MM.1S (cell line): Measurements from ENCODE around the gene KIF21B.
A peak's percentile ranks its signal among the peaks of the same experiment; 100 is the strongest.

Experiments
- DNase-seq: peaks from one replicate; pipeline ENCODE4 v3.0.0-alpha.2; 2015
- H2AFZ ChIP-seq: fragments of 300-600 bp; sonication (generic); 2 replicates; pipeline ENCODE4 v1.6.0; 2016; ENCODE audit warnings: antibody characterized with exemption, low read length
- H3F3A ChIP-seq: fragments of 300-600 bp; sonication (generic); 2 replicates; pipeline ENCODE4 v1.6.1; 2016; ENCODE audit warnings: mild to moderate bottlenecking, antibody characterized with exemption, low read length, moderate library complexity, mixed read lengths; ENCODE audit not compliant: insufficient read depth
- H3K27ac ChIP-seq: fragments of 300-600 bp; sonication (generic); 2 replicates; pipeline ENCODE4 v1.5.1; 2016; ENCODE audit warnings: mild to moderate bottlenecking, low read length
- H3K27me3 ChIP-seq: fragments of 300-600 bp; sonication (generic); replicated peaks from 2 replicates; pipeline ENCODE4 v1.6.0; 2016; ENCODE audit warnings: low read length; ENCODE audit not compliant: insufficient read depth
- H3K36me3 ChIP-seq: fragments of 300-600 bp; sonication (generic); replicated peaks from 2 replicates; pipeline ENCODE4 v1.6.1; 2016; ENCODE audit warnings: mild to moderate bottlenecking, low read length, mixed read lengths; ENCODE audit not compliant: insufficient read depth
- H3K4me1 ChIP-seq: fragments of 300-600 bp; sonication (generic); 2 replicates; pipeline ENCODE4 v1.6.1; 2016; ENCODE audit warnings: low read length, mixed read lengths
- H3K4me2 ChIP-seq: fragments of 300-600 bp; sonication (generic); 2 replicates; pipeline ENCODE4 v1.6.0; 2016; ENCODE audit warnings: low read depth, low read length
- H3K4me3 ChIP-seq: fragments of 300-600 bp; sonication (generic); 2 replicates; pipeline ENCODE4 v1.5.1; 2016; ENCODE audit warnings: low read length, mixed read lengths
- H3K79me2 ChIP-seq: fragments of 300-600 bp; sonication (generic); 2 replicates; pipeline ENCODE4 v1.6.1; 2016; ENCODE audit warnings: mixed run types, low read length, mixed read lengths
- H3K9ac ChIP-seq: fragments of 300-600 bp; sonication (generic); 2 replicates; pipeline ENCODE4 v1.6.1; 2016; ENCODE audit warnings: low read length, mixed read lengths
- H3K9me2 ChIP-seq: fragments of 300-600 bp; sonication (generic); replicated peaks from 2 replicates; pipeline ENCODE4 v1.6.1; 2016; ENCODE audit warnings: mild to moderate bottlenecking, low read length, mixed read lengths; ENCODE audit not compliant: insufficient read depth
- H3K9me3 ChIP-seq: fragments of 300-600 bp; sonication (generic); replicated peaks from 2 replicates; pipeline ENCODE4 v1.6.1; 2016; ENCODE audit warnings: mild to moderate bottlenecking, low read length, mixed read lengths; ENCODE audit not compliant: insufficient read depth
- H4K20me1 ChIP-seq: fragments of 300-600 bp; sonication (generic); 2 replicates; pipeline ENCODE4 v1.6.1; 2016; ENCODE audit warnings: mild to moderate bottlenecking, low read length, moderate library complexity, mixed read lengths; ENCODE audit not compliant: insufficient read depth
- EZH2 ChIP-seq: fragments of 300-600 bp; sonication (generic); optimal IDR thresholded peaks from 2 replicates; pipeline ENCODE3; 2017; ENCODE audit warnings: low read depth, mild to moderate bottlenecking, antibody characterized with exemption, low read length, mixed read lengths
- EZH2phosphoT487 ChIP-seq: fragments of 300-600 bp; sonication (generic); IDR thresholded peaks from 2 replicates; pipeline ENCODE4 v1.6.1; 2018; ENCODE audit warnings: antibody characterized with exemption, low read length
- TF ChIP-seq, protein P1 (sequence below): fragments of 300-600 bp; sonication (generic); IDR thresholded peaks from 2 replicates; pipeline ENCODE4 v1.5.1; 2016; ENCODE audit warnings: antibody characterized with exemption, low read length, mixed read lengths

Gene KIF21B

DNA sequence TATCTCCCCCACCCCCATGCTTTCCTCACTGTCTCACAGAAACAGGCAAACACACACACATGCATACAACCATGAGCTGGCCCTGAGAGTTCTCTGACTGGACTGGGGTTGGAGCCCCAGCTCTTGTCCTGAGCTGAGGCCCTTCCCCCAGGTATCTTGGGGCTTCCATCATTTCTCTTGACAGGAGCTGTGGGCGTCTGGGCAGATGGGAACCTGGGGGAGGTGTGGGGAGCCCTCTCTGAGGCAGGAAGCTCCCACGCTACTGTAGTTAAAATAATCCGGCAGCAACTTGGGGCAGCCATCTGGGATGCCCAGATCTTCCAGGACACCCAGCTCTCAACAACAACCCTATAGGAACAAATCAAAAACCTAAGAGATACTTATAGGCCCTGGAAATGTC, 2.7 kb upstream of the KIF21B start:
- DNase-seq: no peak
- Histone ChIP-seq H3K27me3 (no peaks in the 10 kb centered on the region), H3K27ac (peak overlapping the region; percentile 2; the same call in 1 of the 2 replicates)

DNA sequence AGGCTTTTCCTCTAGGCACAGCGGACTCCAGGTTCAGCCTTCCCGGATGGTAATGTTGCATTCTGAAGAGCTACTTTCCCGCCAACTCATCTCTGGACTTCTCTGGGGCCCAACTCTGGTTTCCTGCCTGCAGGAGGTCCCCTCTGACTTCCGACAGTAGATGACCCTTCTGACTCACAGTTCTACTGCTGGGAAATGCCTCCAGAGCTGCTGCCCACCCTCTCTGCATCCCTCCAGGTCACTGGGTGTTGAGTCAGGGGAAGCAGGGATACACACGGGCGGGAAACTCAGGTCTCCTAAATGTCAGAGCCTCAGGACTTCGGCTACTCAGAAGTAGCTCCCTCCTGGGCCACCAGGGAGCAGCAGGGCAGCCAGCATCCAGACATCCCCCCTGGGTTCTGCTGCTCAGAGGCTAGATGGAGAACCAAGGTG, 2.1 kb upstream of the KIF21B start:
- peak overlapping the region; percentile 48 for H2AFZ ChIP-seq
- H3K9ac ChIP-seq: no peak overlapping the region
- no peaks in the 10 kb centered on the region for H3K9me2 ChIP-seq
- TF ChIP-seq, protein P1, sequence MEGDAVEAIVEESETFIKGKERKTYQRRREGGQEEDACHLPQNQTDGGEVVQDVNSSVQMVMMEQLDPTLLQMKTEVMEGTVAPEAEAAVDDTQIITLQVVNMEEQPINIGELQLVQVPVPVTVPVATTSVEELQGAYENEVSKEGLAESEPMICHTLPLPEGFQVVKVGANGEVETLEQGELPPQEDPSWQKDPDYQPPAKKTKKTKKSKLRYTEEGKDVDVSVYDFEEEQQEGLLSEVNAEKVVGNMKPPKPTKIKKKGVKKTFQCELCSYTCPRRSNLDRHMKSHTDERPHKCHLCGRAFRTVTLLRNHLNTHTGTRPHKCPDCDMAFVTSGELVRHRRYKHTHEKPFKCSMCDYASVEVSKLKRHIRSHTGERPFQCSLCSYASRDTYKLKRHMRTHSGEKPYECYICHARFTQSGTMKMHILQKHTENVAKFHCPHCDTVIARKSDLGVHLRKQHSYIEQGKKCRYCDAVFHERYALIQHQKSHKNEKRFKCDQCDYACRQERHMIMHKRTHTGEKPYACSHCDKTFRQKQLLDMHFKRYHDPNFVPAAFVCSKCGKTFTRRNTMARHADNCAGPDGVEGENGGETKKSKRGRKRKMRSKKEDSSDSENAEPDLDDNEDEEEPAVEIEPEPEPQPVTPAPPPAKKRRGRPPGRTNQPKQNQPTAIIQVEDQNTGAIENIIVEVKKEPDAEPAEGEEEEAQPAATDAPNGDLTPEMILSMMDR: peak; percentile 78
- TF ChIP-seq EZH2phosphoT487 (no peak), EZH2 (no peak)
- H3K36me3 ChIP-seq: no peaks in the 10 kb centered on the region
- peaks cover 47% of the 10 kb centered on the region for H3K4me1 ChIP-seq
- peaks cover 33% of the 10 kb centered on the region for H3F3A ChIP-seq
- no peak overlapping the region; the same call in 1 of the 2 replicates for H3K27ac ChIP-seq
- H3K27me3 ChIP-seq: no peaks in the 10 kb centered on the region
- H3K9me3 ChIP-seq: no peaks in the 10 kb centered on the region
- H4K20me1 ChIP-seq: no peaks in the 10 kb centered on the region
- H3K79me2 ChIP-seq: peaks cover 26% of the 10 kb centered on the region
- no peak overlapping the region for H3K4me3 ChIP-seq
- peak; percentile 61 for DNase-seq
- peak overlapping the region; percentile 62 for H3K4me2 ChIP-seq

More for the DNA sequence above, 2.7 kb upstream of the KIF21B start:
- TF ChIP-seq EZH2 (no peak), EZH2phosphoT487 (no peak)
- TF ChIP-seq, protein P1: no peak
- peaks cover 42% of the 10 kb centered on the region for H3K4me1 ChIP-seq
- no peaks in the 10 kb centered on the region for H4K20me1 ChIP-seq
- H3K4me2 ChIP-seq: peak overlapping the region; percentile 62
- H3F3A ChIP-seq: peaks cover 26% of the 10 kb centered on the region
- no peaks in the 10 kb centered on the region for H3K9me2 ChIP-seq
- H3K36me3 ChIP-seq: no peaks in the 10 kb centered on the region
- no peak overlapping the region for H3K9ac ChIP-seq
- peaks cover 20% of the 10 kb centered on the region for H3K79me2 ChIP-seq
- no peak overlapping the region for H3K4me3 ChIP-seq
- H2AFZ ChIP-seq: peak overlapping the region; percentile 48
- no peaks in the 10 kb centered on the region for H3K9me3 ChIP-seq

DNA sequence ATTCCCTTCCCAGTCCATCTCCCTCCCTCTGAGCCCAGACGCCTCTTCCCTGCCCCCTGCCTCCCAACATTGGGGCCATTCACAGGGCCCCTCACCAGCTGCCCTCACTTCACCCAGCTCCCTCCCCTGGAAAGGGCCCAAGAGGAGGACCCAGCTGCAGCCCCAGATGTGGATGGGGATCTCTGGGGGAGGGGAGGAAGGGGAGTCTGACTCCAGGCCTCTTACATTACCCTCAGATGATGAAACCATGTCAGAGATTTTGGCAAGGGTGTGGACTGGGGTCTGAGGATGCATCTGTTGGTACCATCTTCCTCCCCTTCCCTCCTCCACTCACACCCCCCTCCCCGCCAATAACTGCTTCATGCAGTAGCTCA, 1.1 kb upstream of the KIF21B start:
- no peak overlapping the region for H3K27ac ChIP-seq
- no peak for DNase-seq
- no peak overlapping the region for H3K9ac ChIP-seq

More for the DNA sequence above, 1.1 kb upstream of the KIF21B start:
- peaks cover 56% of the 10 kb centered on the region for H3K4me1 ChIP-seq
- no peaks in the 10 kb centered on the region for H4K20me1 ChIP-seq
- H2AFZ ChIP-seq: no peak overlapping the region
- no peaks in the 10 kb centered on the region for H3K27me3 ChIP-seq
- H3K9me3 ChIP-seq: no peaks in the 10 kb centered on the region
- peaks cover 30% of the 10 kb centered on the region for H3K79me2 ChIP-seq
- no peak overlapping the region for H3K4me3 ChIP-seq
- peaks cover 42% of the 10 kb centered on the region for H3F3A ChIP-seq
- no peak overlapping the region for H3K4me2 ChIP-seq
- H3K9me2 ChIP-seq: no peaks in the 10 kb centered on the region
- no peak for TF ChIP-seq EZH2
- no peak for TF ChIP-seq EZH2phosphoT487
- TF ChIP-seq, protein P1: no peak
- H3K36me3 ChIP-seq: no peaks in the 10 kb centered on the region
